Epithelial cell of esophagus (primary cell): ENCODE measurements around the gene SEZ6L2.
A peak's percentile ranks its signal among the peaks of the same experiment; 100 is the strongest.

Source experiments
- DNase-seq: peaks from one replicate; pipeline ENCODE4 v3.0.0; 2010; ENCODE audit warnings: low read depth
- H3K4me3 ChIP-seq: 2 replicates; pipeline ENCODE4 v1.5.1; 2011; ENCODE audit warnings: mild to moderate bottlenecking, low read length, control low read depth
- CTCF ChIP-seq: IDR thresholded peaks from 2 replicates; pipeline ENCODE4 v1.5.1; 2011; ENCODE audit warnings: low read depth, mild to moderate bottlenecking, low read length, control low read depth, inconsistent platforms; ENCODE audit not compliant: insufficient read depth; ENCODE audit errors: missing control alignments

The SEZ6L2 gene

DNA sequence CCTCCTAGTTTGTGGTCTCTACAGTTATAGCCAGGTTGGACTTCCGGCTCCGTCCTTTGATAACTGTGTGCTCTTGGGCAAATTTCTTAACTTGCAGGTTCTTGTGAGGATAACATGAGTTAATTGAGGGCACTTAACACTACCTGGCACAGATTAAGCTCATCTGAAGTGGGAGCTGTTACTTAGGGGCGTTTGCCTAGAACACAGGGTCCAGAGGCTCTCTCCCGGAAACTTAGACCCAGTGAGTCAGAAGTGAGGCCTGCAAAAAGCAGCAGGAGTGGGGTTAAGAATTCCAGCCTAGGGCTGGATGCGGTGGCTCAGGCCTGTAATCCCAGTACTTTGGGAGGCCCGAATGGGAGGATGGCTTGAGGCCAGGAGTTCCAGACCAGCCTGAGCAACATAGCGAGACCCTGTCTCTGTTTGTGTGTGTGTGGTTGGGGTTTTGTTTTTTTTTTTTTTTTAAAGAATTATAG is 77.7 kb downstream of the SEZ6L2 start:
- H3K4me3 ChIP-seq, result peak overlapping the region; percentile 92
- TF ChIP-seq CTCF, result no peak
- DNase-seq, result peak; percentile 78
